GM18907 (cell line): ENCODE measurements around the gene WSCD2.
"Not testable (repeated sequence)": the region's sequence is repeated elsewhere in the genome, so short reads cannot be mapped to it uniquely, and the experiment has no call there.

ENCODE experiments used
- ATAC-seq: cut with Tn5 transposase; IDR thresholded peaks from one replicate; pipeline ENCODE4 v1.9.1; 2021; ENCODE audit warnings: mild to moderate bottlenecking, moderate library complexity; ENCODE audit not compliant: unreplicated experiment

The WSCD2 gene

GRCh38 chr12:108193493-108193892, 64.4 kb downstream of the WSCD2 start:
- ATAC-seq, result no peak

GRCh38 chr12:108193917-108194316, 64.8 kb downstream of the WSCD2 start:
- ATAC-seq, result no peak

DNA sequence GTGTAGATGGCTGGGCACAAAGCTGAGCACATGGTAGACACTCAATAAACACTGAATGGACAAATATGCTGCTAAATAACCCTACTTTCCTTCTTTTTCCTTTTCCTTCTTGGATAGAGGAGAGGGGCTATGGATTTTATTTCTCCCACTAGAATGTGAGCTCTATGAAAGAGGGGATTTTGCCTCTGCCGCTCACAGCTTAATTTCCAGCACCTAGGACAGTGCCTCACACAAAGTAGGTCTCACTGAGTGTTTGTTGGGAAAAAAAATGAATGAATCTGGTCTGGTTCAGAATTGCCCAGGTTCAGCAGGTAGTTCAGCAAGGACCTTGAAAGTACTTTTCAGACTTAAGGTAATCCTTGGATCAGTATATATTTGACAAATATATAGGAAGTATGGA, 65.5 kb downstream of the WSCD2 start:
- no peak for ATAC-seq

DNA sequence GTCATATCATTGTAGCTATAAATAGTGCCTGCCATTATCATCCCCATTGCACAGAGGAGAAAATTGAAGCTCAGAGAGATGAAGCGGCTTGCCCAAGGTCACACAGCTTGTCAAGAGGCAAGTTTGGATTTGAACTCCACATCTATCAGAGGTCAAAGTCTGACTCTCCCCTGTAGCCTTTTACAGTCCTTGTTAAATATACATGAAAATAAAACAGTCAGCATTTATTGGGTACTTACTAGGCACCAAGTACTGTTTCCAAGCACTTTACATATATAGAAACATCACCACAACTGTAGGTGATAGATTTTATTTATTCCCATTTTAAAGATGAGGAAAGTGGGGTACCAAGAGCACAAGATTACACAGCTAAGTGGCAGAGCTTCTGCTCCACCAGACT, 67.2 kb downstream of the WSCD2 start:
- ATAC-seq, result no peak

- no peak for ATAC-seq
These were observed 67.8 kb downstream of the WSCD2 start for GRCh38 chr12:108196921-108197320.

DNA sequence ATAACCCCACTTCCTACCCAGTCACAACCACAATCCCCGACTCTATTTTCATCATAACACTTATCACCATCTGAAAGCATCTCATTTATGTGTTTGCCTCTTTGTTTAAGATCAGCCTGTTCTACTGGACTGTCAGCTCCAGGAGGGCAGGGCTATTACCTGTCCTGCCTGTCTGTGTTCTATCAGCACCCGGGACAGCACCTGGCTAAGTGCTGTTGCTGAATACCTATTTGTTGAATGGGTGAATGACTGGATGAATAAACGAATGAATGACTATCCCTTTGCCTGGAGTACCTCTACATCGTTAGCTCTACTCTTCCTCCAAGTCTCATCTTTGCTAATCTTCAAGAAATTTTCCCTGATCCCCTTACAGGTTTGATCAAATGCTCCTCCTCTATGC, 69.0 kb downstream of the WSCD2 start:
- no peak for ATAC-seq

GRCh38 chr12:108199106-108199505, 70.0 kb downstream of the WSCD2 start:
- no peak for ATAC-seq

- no peak for ATAC-seq
These were observed 72.7 kb downstream of the WSCD2 start for GRCh38 chr12:108201808-108202207.

- ATAC-seq, result no peak
These were observed 75.3 kb downstream of the WSCD2 start for GRCh38 chr12:108204117-108204987.

- ATAC-seq, result no peak
These were observed 76.8 kb downstream of the WSCD2 start for GRCh38 chr12:108205864-108206263.

GRCh38 chr12:108207791-108208730, 79.0 kb downstream of the WSCD2 start:
- ATAC-seq, result no peak

DNA sequence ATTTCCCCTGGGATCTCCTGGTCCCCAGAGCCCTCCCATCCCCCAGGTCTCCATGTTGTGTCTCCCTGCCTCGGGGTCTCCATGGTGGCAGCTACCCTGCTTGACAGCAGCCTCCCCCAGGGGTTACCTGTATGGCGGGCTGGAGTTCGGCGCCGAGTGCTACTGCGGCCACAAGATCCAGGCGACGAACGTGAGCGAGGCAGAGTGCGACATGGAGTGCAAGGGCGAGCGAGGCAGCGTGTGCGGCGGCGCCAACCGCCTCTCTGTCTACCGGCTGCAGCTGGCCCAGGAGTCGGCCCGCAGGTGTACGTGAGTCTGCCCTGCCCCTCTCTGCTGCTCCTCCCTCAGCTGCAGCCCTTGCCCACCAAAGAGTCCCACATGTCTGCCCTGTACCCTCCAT, 80.9 kb downstream of the WSCD2 start:
- ATAC-seq, result no peak

GRCh38 chr12:108211157-108211556, 82.1 kb downstream of the WSCD2 start:
- ATAC-seq, result no peak

GRCh38 chr12:108213871-108214445, 84.9 kb downstream of the WSCD2 start:
- ATAC-seq, result no peak

DNA sequence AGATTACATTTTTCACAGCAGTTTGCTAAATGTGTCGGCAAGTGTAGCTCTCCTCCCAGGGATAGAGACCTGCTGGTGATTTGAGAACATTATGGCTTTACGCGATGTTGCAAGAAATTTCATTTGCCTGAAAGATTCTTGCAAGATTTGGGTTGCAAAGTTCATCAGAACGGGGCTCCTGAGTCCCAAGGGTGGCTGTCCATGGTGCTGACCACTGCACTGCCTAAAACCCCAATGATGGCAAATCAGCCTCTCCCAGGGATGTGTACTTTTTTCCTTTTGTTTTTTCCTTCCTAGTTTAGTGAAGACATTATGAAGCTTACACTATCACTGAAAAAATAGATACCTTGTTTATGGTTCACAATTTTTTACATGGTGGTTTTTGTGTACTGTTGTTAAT, 85.4 kb downstream of the WSCD2 start:
- ATAC-seq, result no peak

GRCh38 chr12:108215458-108215857, 86.4 kb downstream of the WSCD2 start:
- no peak for ATAC-seq

DNA sequence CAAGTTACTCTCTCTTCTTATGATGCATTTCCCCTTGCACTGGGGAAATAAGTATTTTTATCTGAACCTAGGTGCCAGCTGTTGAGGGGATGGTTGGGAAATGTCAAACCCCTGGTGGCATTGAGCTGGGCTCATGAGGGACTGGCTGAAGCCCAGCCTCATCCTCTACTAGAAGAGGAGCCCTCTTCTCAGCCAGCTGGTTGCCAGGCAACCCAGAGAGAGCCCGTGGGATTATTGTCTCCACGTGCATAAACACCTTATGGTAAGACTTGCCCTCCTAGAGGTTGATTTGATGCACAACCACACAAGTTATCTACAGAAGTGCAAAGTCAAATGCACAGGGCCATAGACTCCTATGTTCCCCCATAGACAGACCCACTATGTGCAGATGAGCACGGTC, 89.8 kb downstream of the WSCD2 start:
- ATAC-seq, result no peak

GRCh38 chr12:108225101-108225500, 96.0 kb downstream of the WSCD2 start:
- not testable (repeated sequence) for ATAC-seq

DNA sequence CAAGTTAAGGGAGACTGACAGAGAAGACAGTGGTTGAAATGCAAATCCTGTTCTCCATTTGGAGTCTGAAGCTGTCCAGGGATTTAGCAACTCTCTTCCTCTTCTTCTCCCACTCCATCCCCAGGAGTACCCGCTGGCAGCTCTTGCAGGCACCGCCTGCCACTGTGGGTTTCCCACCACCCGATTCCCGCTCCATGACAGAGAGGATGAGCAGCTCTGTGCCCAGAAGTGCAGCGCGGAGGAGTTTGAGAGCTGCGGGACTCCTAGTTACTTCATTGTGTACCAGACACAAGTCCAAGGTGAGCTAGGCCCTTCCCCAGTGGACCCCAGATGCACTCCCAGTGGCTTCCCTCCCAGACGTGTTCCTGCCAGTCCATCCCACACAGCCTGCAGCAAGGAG, 97.8 kb downstream of the WSCD2 start:
- no peak for ATAC-seq

- no peak for ATAC-seq
These were observed 99.7 kb downstream of the WSCD2 start for GRCh38 chr12:108228746-108229145.

DNA sequence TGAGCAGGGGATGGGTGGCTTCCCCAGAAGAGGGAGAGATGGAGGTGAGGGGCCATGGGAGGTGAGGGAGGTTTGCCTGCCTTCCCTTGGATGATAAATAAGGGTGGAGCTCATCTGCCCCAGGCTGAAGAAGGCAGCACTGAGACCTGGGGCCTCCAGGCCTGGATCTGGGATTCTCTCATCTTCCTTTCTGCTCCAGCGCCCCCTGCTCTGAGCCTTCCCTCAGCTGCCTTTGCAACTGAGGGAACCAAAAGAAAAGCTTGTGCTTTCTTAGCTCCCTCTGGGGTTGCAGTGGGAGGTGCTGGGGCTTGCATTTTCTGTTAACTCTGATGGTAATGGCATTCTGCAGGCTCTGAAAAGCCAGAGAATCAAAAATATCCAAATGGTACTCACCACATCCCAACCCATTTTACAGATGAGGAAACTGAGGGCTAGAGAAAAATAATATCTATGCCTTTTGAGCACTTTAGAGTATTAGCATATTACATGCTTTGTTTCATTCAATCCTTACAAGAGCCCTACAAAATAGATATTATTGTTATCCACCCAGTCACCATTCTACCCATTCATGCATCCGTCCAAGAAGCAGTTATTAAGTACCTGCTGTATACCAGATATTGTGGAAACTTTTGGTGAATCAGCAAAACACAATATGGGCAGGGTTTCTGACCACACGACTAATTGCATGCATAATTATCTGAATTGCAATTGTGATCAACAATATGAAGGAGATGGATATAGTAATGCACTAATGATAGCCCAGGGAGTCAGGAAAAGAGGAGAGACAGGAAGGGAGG, 102.2 kb downstream of the WSCD2 start:
- ATAC-seq, result no peak
